PC-9 (cell line): ENCODE measurements around the gene TMEM231.

ENCODE experiments used
- CTCF ChIP-seq: fragments of 200-600 bp; sonication (generic); conservative IDR thresholded peaks from 2 replicates; pipeline ENCODE4 v1.6.1; 2017; ENCODE audit warnings: mixed run types, antibody characterized with exemption, mild to moderate bottlenecking, moderate library complexity
- EZH2 ChIP-seq: fragments of 200-600 bp; sonication (generic); IDR thresholded peaks from 2 replicates; pipeline ENCODE4 v1.8.0; 2017; ENCODE audit warnings: antibody characterized with exemption, low read depth

GRCh38 chr16:75494184-75494583 is 61.9 kb downstream of the TMEM231 start:
- TF ChIP-seq EZH2, result no peak
- no peak for TF ChIP-seq CTCF
